Type B pancreatic cell (in vitro differentiated cells): ENCODE measurements around the gene PARP1. TPM values are rescaled to one million over a fixed set of nuclear protein-coding genes. Genes with fewer than 3 reads are reported as not detected.
"Not testable (repeated sequence)": the region's sequence is repeated elsewhere in the genome, so short reads cannot be mapped to it uniquely, and the experiment has no call there.

Experiments used
- DNase-seq: peaks from one replicate; pipeline ENCODE4 v3.0.0; 2021; ENCODE audit warnings: mixed read lengths; ENCODE audit not compliant: unreplicated experiment; ENCODE audit errors: extremely low spot score
- H3K27ac Mint-ChIP-seq: 2 replicates; pipeline ENCODE4 v1.8.0; 2021; ENCODE audit warnings: mild to moderate bottlenecking, mixed read lengths
- H3K27me3 Mint-ChIP-seq: 2 replicates; pipeline ENCODE4 v1.8.0; 2021; ENCODE audit warnings: mixed read lengths
- H3K36me3 Mint-ChIP-seq: 2 replicates; pipeline ENCODE4 v1.8.0; 2021; ENCODE audit warnings: mixed read lengths
- H3K4me1 Mint-ChIP-seq: one replicate; pipeline ENCODE4 v1.8.0; 2021; ENCODE audit warnings: mixed read lengths; ENCODE audit not compliant: unreplicated experiment
- H3K4me3 Mint-ChIP-seq: 2 replicates; pipeline ENCODE4 v1.8.0; 2021; ENCODE audit warnings: mild to moderate bottlenecking, mixed read lengths
- H3K9me3 Mint-ChIP-seq: 2 replicates; pipeline ENCODE4 v1.8.0; 2021; ENCODE audit warnings: mixed read lengths
- total RNA-seq: library from RNA; stranded (reverse); gene quantifications from 2 replicates; pipeline ENCODE4 v1.2.1, GENCODE V29; 2021; ENCODE audit warnings: low replicate concordance
- TF ChIP-seq, protein P1 (sequence below): fragments of 200-600 bp; sonication (generic); conservative IDR thresholded peaks from 2 replicates; pipeline ENCODE4 v1.5.0; 2021; ENCODE audit warnings: antibody characterized with exemption, mild to moderate bottlenecking

PARP1 gene
- total RNA-seq, 1 donor from 2014 or later: 186 TPM

GRCh38 chr1:226429858-226430715, 22.2 kb upstream of the PARP1 start:
- Mint-ChIP-seq H3K27me3 (peaks cover 3% of the 10 kb centered on the region), H3K9me3 (no peaks in the 10 kb centered on the region), H3K27ac (no peak overlapping the region), H3K4me1 (peaks cover 6% of the 10 kb centered on the region), H3K4me3 (no peak overlapping the region), H3K36me3 (no peaks in the 10 kb centered on the region)
- TF ChIP-seq, protein P1, sequence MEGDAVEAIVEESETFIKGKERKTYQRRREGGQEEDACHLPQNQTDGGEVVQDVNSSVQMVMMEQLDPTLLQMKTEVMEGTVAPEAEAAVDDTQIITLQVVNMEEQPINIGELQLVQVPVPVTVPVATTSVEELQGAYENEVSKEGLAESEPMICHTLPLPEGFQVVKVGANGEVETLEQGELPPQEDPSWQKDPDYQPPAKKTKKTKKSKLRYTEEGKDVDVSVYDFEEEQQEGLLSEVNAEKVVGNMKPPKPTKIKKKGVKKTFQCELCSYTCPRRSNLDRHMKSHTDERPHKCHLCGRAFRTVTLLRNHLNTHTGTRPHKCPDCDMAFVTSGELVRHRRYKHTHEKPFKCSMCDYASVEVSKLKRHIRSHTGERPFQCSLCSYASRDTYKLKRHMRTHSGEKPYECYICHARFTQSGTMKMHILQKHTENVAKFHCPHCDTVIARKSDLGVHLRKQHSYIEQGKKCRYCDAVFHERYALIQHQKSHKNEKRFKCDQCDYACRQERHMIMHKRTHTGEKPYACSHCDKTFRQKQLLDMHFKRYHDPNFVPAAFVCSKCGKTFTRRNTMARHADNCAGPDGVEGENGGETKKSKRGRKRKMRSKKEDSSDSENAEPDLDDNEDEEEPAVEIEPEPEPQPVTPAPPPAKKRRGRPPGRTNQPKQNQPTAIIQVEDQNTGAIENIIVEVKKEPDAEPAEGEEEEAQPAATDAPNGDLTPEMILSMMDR: no peak
- DNase-seq: no peak

DNA sequence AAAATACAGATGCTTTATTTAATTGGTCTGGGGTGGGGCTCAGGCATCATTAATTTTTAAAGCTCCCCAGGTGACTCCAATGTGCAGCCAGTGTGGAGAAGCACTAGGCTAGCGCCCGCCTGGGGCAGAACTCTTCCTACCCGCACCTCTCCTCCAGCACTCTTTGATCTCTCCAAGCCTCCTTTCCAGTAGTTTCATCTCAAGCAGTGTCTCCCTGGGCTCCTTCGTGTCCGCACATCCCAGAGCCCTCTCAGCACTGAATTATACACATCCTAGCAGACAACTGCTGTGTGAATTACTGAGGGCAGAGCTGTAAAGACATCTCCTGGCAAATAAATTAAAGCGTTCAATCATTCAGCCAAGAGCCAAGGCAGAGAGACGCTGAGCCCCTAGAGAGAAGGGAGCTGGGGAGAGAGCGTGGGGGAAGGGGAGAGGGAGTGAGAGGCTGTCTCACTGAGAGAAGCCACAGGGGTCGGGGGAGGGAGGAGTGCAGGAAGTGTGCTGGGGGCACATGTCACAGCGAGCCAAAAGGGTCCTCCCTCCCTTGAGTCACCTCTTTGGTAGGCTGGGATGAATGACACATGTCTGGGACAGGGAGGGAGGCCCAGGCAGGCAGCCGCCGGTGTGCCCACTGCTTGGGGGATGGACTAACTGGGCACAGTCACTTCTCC, 21.0 kb upstream of the PARP1 start:
- no peaks in the 10 kb centered on the region for H3K9me3 Mint-ChIP-seq
- TF ChIP-seq, protein P1: no peak
- DNase-seq: no peak
- peaks cover 6% of the 10 kb centered on the region for H3K4me1 Mint-ChIP-seq
- peak overlapping the region; percentile 48 for H3K27ac Mint-ChIP-seq
- H3K4me3 Mint-ChIP-seq: peak overlapping the region; percentile 39
- H3K27me3 Mint-ChIP-seq: peaks cover 3% of the 10 kb centered on the region
- H3K36me3 Mint-ChIP-seq: no peaks in the 10 kb centered on the region

GRCh38 chr1:226428348-226428747, 20.5 kb upstream of the PARP1 start:
- Mint-ChIP-seq H3K27ac (no peak overlapping the region), H3K36me3 (no peaks in the 10 kb centered on the region)
- TF ChIP-seq, protein P1: no peak

DNA sequence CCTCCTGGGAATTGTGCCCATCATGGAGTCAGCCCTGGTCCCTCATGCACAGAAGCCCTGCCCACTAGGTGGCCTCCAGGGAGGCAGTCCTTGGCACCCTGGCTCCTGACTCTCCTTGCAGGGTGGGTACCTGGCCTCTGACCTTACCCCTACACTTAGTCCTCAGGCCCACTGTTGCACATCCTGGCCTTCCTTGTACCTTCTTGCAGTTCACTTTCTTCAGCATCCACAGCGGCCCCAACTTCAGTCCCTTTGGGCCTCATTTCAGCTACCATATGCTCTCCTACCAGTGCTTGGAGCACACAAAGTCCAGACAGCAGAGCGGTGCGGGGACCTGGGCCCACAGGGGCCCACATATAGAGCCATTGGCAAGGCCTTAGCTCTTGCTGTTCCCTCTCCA, 19.2 kb upstream of the PARP1 start:
- Mint-ChIP-seq H3K36me3 (no peaks in the 10 kb centered on the region), H3K27ac (no peak overlapping the region), H3K27me3 (peaks cover 3% of the 10 kb centered on the region), H3K4me3 (no peak overlapping the region), H3K9me3 (no peaks in the 10 kb centered on the region), H3K4me1 (peaks cover 6% of the 10 kb centered on the region)
- TF ChIP-seq, protein P1: no peak
- no peak for DNase-seq

More at GRCh38 chr1:226428348-226428747, 20.5 kb upstream of the PARP1 start:
- H3K9me3 Mint-ChIP-seq: no peaks in the 10 kb centered on the region
- no peak for DNase-seq
- H3K4me1 Mint-ChIP-seq: peaks cover 6% of the 10 kb centered on the region
- H3K4me3 Mint-ChIP-seq: no peak overlapping the region
- H3K27me3 Mint-ChIP-seq: peaks cover 3% of the 10 kb centered on the region

GRCh38 chr1:226426395-226426794, 18.5 kb upstream of the PARP1 start:
- H3K9me3 Mint-ChIP-seq, H3K36me3 Mint-ChIP-seq, H3K27me3 Mint-ChIP-seq: not testable (repeated sequence)

More at GRCh38 chr1:226426395-226426794, 18.5 kb upstream of the PARP1 start:
- H3K4me3 Mint-ChIP-seq, H3K27ac Mint-ChIP-seq, DNase-seq, H3K4me1 Mint-ChIP-seq: not testable (repeated sequence)
